GM12892 (cell line): ENCODE results near the gene ADM2.

ENCODE experiments used
- POLR2A ChIP-seq: IDR thresholded peaks from 2 replicates; pipeline ENCODE4 v1.6.1; 2011; ENCODE audit warnings: low read depth, low read length, control low read depth
- POLR2AphosphoS5 ChIP-seq: IDR thresholded peaks from 2 replicates; pipeline ENCODE4 v1.6.1; 2011; ENCODE audit warnings: low read depth, low read length, control low read depth
- TAF1 ChIP-seq: IDR thresholded peaks from 2 replicates; pipeline ENCODE4 v1.6.1; 2011; ENCODE audit warnings: low read depth, mild to moderate bottlenecking, control low read depth, low read length, borderline replicate concordance

GRCh38 chr22:50506611-50507420 is 25.5 kb downstream of the ADM2 start:
- TF ChIP-seq POLR2A (no peak), TAF1 (no peak), POLR2AphosphoS5 (no peak)
